Subcutaneous adipose tissue (tissue), 4 donors: ENCODE data around the gene PNCK. TPM values are rescaled to one million over a fixed set of nuclear protein-coding genes. Genes with fewer than 3 reads are reported as not detected.

ENCODE experiments used
- CTCF ChIP-seq: fragments of 450-650 bp; IDR thresholded peaks from one replicate; pipeline ENCODE4 v1.5.1; 2016; ENCODE audit warnings: low read depth, mild to moderate bottlenecking, control low read depth, antibody characterized with exemption, moderate library complexity
- total RNA-seq, 4 donors: library from RNA; depleted of rRNA; stranded (reverse); fragments of >200 nt; gene quantifications; one replicate each; pipeline ENCODE4 v1.1.0, GENCODE V29; 2016

The PNCK gene
- total RNA-seq, 4 donors from 2014 or later = 1.8 to 2.6 TPM; not detected in 2

- TF ChIP-seq CTCF = no peak
These were observed 14.3 kb downstream of the PNCK start for GRCh38 chrX:153659268-153659667.

- no peak for TF ChIP-seq CTCF
These were observed 16.5 kb downstream of the PNCK start for GRCh38 chrX:153657161-153657560.

- TF ChIP-seq CTCF = no peak
These were observed 20.1 kb downstream of the PNCK start for GRCh38 chrX:153653556-153653955.

GRCh38 chrX:153651540-153652079 lies 22.0 kb downstream of the PNCK start:
- TF ChIP-seq CTCF = no peak

- no peak for TF ChIP-seq CTCF
These were observed 22.7 kb downstream of the PNCK start for GRCh38 chrX:153650959-153651358.

GRCh38 chrX:153649915-153650782 lies 23.5 kb downstream of the PNCK start:
- no peak for TF ChIP-seq CTCF

- TF ChIP-seq CTCF = no peak
These were observed 24.3 kb downstream of the PNCK start for GRCh38 chrX:153649178-153649914.
